GM03348 (cell line): ENCODE measurements around the gene LHX4.
A peak's percentile ranks its signal among the peaks of the same experiment; 100 is the strongest.

Source experiments
- DNase-seq: peaks from one replicate; pipeline ENCODE4 v3.0.0; 2012; ENCODE audit warnings: low spot score

The LHX4 gene

DNA sequence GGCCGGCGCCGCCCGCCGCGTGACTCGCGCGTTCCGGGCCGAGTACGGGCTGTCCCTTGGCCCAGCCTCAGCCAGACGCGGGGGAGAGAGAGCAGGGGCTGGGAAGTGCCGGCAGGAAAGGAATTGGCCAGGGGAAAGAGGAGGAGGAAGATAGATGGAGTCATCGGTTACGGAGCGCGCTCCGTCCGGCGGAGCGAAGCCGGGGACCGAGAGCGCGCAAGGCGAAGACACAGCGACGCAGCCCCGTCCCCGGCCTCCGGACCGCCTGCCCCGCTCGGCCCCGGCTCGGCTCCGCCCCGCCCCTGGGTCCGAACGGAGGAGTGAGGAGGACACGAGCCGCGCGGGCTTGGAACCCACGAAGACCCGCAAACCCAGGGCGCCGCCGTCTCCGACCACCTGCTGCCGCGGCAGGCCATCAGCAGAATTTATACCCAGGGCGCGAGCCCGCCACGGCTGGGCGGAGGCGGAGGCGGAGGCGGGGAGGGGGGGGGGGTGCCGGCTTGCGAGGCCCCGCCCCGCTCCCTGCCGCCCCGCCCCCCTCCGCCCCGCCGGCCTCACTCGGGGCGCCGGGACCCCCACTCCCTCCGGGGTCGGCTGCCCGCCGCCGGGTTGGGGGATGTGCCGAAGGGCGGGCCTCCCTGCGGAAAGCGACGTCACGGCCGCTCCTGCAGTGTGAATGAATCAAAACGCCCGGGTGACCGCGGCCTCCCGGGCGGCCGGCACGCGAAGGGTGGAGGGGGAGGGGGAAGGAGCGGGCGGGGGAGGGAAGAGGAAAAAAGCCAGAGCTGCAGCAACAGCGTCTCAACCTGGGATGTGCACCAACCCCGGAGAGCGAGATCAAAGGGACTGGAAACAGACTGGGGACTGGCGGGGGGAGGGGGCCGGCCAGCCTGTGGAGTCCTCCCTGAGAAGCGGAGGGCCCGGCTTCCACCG, at the start of gene LHX4:
LHX4 (plus strand) TSS at position 782 of the 933 bp plus-strand sequence. CDS start 266 bp downstream, outside the sequence.
- DNase-seq: peak; percentile 81

DNA sequence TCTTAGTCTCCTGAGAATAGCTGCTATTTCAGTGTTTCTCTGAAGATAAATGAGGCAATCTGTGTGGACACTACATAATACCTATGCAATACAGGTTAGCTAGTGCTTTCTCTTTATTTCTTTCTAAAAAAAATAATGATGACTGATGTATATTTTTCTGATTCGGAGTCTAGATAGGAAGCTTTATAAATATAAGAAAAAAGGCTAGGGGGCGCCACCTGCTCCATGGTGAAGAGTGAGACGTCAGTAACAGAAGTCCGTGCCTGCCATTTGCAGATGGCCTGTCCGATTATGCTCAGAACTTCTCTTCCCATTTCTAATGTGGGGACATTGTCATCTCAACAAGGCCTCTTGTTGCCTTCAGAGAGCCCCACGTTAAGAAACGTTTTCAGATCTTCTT, 49.0 kb upstream of the LHX4 start:
- no peak for DNase-seq

DNA sequence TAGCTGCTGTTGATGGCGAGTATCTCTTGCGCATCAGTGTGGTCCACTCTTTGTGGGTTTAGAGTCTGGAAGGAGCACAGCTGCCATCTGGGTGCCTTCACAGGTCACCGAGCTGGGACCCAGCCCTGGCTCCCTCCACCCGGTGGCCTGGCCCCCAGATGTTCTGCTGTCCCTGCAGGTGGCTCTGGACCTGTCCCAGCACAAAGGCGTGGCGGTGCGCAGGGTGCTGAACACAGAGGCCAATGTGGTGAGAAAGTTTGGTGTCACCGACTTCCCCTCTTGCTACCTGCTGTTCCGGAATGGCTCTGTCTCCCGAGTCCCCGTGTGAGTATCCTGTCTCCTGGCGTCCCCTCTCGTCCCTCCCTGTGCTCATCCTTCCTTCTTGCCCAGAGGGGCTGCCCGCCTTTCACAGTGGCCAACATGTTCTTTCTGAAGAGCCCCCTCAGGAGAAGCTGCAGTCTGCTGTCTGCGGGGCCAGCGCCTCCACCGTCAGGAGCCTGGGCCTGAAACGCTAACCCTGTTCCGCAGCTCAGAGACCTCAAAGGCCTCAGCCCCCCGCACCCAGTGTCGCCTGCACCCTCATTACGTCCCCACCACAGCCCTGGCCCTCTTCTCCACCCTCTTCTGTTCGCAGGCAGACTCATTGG, 47.9 kb upstream of the LHX4 start:
- DNase-seq: no peak

DNA sequence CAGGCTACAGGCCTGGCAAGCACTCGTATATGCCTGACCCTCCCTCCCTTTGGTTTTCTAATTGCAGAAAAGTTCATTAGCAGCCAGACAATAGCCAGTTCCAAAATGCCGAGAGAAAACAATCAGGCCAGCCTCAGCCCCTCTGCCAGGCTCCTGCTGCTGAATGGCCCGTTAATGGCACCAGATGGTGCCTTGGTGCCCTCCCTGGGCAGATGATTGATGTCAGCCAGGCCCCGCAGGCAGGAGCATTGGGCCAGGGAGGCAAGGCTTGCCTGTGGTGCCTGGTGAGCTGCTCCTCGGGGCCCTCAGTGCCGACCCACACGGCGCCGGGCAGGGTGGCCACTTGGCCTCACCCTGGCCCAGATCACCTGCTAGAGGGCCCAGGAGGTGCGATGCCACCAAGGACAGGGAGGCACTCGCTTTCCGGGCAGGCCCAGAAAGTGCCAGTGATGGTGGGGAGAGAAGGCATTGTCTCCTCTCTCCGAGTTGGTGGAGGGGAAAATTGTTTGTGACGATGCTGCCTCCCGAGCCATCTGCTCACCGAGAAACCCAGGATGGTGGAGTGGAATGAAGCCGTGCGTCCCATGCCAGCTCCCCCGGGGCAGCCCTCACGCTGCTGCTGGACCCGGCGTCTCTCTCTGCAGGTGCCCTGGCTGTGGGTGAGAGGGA, 47.3 kb upstream of the LHX4 start:
- no peak for DNase-seq

DNA sequence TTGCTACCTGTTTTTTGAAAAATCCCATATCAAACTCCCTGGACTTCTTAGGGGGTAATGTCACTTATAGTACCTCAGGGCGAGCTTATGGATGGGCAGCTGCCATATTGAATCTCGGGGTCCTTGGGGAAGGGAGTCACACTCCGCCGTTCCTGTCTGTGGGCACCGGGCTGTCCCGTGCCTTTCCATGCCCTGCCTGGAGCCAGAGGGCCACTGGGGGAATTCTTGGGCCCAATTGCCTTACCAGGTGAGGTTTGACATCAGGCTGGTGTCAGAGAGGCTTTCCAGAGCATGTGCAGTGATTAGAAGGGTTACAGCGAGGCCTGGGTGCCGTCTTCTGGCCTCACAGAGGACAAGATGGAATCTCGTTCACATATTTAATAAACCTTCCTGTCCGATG, 46.6 kb upstream of the LHX4 start:
- DNase-seq: no peak

DNA sequence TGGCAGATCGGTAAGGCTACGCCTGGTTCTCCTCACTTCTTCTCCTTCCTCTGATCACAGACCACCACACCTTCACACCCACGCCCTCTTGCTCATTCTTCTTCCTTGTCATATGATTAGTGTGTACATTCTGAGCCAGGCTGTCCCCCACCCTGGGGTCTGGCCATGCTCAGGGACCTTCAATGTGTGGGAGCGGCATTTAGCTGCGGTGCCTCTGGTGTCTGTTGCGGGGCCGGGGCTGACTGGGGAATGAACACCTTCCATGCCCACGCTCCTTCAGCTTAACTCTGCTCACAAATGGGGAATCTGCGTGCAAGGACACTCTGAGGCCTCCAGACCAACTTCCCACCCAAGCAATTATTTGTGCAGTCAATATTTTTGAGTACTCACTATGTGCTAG, 46.0 kb upstream of the LHX4 start:
- no peak for DNase-seq

DNA sequence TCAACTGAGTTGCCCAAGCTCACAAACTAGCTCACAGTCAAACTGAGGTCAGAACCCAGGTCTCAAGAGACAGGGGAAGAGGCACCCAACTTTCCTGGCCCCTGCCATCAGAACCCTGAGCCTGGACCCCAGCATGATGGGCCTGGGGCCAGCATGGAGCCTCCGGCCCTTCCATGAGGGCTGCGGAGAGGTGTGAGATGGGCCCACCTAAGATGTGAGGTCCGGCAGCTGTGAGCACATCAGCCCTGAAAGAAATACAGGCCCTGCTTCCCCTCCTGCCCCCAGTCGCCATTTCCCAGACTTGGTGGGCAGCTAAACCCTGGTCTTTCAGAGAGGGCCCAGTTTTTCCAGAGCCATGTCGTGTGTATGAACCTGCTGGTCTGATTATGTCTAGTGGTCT, 44.8 kb upstream of the LHX4 start:
- DNase-seq: no peak

DNA sequence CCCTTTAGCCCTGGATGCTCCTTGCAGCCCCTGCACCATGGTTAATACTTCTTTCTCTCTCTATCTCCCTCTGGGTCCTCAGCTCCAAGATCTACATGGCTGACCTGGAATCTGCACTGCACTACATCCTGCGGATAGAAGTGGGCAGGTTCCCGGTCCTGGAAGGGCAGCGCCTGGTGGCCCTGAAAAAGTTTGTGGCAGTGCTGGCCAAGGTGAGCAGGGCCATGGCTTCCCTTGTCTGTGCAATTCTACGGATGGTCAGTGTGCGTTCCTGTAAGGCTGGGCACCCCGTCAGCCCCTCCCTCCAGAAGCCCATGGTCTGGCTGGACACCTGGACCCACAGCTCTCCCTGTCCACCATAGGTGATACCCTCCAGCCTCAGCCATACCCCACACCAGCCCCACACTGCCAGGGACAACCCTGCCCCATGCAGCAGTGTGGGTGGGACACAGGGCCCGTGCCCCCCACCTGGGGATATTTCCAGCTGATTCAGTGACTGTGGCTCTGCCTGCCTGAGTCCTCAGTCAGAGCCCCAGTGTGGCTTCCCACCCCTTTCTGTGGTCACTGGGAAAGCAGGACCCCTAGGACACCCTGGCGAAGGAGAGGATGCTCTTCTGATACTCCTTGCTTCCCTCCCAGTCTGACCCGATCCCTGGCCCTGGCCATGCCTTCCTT, 44.0 kb upstream of the LHX4 start:
- no peak for DNase-seq

DNA sequence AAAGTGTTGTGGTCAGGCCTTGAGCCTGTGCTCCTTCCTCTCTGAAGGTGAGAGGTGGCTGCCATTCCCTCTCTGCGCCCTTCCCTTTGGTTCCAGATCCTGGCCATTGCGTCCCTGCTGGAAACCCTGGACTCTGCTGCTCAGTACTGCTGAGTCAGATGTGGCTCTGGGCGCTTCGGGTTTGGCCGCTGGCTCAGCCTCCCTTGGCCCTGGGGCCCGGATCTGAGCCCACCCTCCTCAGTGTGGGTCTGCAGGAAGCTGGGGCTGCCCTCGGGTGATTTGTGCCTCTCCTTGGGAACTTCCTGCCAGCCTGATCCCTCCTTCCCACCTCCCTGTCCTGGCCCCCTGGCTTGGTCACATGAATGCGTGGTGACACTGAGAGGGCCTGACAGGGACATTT, 43.2 kb upstream of the LHX4 start:
- no peak for DNase-seq

DNA sequence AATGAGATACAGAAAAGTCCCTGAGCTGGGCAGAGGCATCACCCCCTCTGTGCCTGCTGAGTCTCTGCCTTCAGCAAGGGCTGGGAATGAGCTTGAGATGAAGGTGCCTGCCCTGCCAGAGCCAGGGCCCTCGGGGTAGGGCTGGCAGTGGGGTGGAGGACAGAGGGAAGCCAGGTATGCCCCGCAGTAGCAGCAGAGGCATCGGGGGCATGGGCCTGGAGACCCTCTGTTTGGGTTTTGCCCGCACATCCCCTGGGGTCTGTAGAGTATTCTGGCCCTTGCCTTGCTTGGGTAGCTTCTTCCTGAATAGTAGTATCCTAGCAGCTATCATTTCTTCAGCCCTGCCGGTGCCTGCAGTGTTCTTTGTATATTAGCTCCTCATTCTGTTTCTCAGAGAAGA, 42.4 kb upstream of the LHX4 start:
- DNase-seq: no peak

DNA sequence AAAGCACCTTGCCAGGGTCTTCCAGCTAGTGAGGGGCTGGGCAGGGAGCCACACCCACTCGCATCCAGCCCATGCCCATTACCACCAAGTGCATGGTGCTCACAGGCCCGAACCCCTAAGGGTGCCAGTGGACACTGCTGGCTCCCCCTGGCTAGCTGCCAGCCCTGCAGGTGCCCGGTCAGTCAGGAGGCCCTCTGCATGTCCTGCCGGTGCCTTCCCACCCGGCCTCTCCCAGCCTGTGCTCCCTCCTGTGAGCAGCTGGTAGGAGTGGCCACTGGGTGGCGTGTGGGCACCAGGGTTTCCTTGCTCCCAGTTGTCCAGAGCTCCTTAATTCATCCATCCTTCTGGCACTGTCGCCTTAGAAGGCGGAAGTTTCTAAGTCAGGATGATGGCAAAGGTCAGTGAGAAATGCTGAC, 42.0 kb upstream of the LHX4 start:
- peak; percentile 81 for DNase-seq

DNA sequence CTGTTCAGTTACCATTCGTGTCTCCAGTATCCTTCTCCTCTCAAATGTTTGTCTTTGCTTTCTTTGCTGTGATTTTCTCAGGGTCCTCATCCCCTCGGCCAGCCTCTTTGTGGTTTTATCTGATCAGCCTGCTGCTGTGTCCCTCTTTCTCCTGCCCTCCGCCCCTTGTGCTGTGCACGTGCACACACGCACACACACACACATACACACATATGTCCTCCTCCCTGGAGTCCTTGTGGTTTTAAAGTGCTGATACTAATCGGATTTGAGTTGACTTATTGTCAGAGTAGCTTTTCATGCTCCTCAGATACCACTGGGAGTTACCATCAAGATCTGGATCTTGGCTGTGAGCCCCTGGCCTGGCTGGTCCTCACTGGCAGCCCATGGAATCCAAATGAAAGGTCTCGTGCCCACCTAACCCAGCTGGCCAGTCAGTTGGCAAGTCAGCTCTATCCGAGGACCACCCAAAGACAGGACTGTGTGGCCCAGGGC, 41.3 kb upstream of the LHX4 start:
- no peak for DNase-seq

DNA sequence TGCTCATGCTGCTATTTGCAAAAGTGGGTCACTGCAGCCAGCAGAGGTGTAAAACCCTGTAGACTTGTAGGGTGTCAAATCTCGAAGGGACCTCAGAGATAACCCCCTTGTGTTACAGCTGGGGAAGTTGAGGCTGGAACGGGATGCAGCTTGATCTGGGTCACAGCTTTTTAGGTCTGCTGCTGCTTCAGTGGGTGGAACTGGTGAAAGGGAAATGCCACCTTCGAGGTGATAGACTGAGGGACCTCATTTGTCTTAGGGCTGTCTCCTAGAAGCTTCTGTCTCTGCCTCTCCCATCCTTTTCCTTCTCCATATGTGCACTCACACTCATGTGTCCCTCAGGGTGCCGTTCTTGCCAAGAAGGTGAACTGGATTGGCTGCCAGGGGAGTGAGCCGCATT, 40.0 kb upstream of the LHX4 start:
- DNase-seq: no peak

DNA sequence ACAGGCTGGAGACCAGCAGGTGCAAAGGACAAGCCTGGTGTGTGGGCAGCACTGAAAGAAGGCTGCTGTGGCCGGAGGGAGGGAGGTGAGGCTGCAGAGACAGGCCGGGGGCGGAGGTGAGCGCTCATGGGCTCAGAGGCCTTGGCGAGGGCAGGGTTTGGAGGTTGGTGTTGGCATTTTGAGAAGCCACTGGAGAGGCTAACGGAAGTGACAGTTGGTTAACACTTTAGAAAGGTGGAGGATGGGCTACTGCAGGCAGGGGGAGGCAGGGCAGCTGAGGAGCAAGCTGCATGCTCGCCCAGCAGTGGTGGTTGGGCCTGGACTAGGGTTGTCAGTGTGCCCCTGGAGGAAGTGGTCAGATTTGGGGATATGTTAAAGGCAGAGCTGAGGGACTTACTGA, 37.9 kb upstream of the LHX4 start:
- no peak for DNase-seq

DNA sequence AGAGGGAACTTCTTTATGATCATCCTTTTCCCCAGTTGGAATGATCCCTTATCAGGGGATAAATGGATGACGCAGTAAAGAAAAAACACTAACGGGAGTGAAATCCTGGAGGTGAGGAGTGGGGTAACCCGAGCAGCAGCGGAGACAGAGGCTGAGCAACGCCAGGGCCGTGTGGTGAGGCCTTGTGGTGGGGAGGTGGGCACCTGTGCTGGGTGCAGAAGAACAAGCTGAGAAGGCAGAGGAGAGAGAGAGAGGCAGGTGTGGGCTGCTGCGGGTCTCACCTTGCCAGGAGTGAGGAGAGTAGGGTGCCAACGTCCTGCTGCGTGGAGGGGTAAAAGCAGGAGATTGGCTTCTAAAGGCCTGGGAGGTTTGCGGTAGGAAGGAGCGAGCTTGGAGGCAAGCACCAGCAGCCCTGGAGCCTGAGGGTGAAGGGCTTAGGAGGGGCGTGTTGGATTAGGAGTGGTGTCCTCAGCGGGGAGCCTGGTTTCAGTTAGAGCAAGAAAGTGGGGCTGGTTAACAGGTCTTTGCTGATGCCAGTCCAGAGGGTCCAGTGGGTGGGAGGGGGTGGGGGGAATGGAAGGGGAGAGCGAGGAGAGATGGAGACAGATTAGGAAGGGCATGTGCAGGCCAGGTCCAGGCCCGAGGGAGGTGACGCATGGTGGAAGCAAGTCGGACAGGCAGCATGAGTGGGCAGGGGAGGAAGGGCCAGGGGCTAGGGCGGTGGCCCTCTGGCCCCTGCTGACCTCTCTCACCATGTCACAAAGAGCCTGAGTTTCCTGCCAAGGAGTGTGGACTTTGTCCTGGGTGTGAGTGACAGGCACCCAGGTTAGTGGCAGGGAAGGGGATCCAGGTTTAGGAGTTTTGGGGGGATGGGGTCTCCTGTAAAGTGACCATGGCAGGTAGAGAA, 36.7 kb upstream of the LHX4 start:
- no peak for DNase-seq

DNA sequence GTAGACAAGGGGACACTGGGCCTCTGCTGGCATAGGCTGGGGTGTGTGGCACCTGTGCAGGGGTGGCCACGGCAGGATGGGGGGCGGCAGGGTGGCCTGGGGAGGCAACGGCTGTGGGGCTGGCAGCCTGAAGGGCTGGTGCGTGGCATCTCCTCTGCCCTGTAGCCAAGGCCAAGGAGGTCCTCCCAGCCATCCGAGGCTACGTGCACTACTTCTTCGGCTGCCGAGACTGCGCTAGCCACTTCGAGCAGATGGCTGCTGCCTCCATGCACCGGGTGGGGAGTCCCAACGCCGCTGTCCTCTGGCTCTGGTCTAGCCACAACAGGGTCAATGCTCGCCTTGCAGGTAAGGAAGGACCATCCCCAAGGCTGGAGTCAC, 36.0 kb upstream of the LHX4 start:
- DNase-seq: no peak

DNA sequence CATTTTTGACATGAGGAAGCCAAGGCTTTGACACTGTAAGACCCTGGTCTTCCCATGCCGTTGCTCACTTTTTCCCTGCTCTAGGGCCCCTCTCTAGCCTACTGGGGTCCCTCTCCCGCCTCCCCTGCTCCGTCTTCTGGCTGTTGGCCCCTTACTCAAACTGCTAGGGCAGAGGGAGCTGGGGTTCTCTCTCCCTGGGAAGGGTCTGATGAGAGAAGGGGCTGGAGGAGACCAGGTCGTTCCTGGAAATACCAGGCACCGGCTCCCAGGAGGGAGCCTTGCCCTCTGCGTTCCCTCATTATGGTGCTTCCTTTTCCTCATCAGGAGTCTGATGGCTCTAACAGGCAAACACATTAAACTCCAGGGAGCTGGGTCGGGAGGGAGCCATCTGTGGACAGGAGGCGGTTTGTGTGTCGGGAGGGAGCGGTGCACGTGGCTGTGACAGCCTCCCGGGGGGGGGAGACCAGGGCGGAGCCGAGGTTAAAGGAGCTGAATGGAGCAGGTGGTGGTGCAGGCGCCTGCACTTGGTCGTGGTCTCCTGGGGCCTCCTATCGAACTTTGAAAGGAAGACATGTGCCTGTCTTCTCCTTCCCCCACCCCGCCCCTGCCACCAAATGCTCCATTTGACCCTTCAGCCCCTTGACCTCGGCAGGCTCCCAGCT, 35.4 kb upstream of the LHX4 start:
- DNase-seq: no peak

DNA sequence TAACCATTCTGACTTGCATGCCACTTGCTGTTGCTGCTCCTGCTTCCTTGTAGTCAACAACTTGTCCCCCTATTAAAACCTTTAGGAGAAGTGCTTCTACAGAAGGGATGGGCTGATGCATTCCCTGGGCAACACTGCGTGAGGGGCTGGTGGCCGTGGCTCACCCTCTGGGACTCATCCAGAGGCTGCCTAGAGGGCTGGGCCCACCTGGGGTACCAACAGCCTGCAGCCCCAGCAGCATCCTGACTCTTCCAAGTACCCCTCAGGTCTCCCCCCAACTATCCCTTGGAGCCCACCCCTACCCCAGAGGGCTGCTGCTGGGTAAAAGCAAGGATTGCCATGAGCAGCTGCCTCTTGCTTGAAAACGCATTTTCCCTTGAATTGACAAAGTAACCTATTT, 34.7 kb upstream of the LHX4 start:
- DNase-seq: no peak

DNA sequence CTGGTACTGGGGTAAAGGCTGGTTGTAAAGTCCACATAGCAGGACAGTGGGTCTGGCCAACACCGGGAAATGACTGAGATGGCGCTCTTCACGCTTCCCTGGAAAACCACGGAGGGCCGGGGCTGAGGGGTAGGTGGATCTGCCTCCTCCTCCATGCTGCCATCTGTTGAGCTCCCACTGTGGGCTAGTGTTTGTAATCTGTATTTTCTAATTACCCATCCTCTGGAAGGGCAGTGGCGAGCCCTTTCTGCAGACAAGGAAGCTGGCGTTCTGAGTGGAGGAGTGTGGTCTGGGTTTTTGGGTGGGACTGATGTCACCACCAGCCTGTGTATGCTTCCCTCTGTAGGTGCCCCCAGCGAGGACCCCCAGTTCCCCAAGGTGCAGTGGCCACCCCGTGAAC, 34.1 kb upstream of the LHX4 start:
- no peak for DNase-seq

DNA sequence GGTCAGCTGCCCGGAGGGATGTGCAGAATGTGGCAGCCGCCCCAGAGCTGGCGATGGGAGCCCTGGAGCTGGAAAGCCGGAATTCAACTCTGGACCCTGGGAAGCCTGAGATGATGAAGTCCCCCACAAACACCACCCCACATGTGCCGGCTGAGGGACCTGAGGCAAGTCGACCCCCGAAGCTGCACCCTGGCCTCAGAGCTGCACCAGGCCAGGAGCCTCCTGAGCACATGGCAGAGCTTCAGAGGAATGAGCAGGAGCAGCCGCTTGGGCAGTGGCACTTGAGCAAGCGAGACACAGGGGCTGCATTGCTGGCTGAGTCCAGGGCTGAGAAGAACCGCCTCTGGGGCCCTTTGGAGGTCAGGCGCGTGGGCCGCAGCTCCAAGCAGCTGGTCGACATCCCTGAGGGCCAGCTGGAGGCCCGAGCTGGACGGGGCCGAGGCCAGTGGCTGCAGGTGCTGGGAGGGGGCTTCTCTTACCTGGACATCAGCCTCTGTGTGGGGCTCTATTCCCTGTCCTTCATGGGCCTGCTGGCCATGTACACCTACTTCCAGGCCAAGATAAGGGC, 33.5 kb upstream of the LHX4 start:
- no peak for DNase-seq
